Natural killer cell (primary cell): ENCODE results near the gene ADAMTS3. TPM values are rescaled to one million over a fixed set of nuclear protein-coding genes. Genes with fewer than 3 reads are reported as not detected.
A peak's percentile ranks its signal among the peaks of the same experiment; 100 is the strongest.

ENCODE experiments used
- ATAC-seq, 3 donors: fragments of 150-1000 bp in 2 of 3; fragments of 200-7000 bp in 1 of 3; cut with Tn5 transposase; 1 replicate in 1 of 3; 2 replicates in 2 of 3; pipeline ENCODE4 v1.10.0; 2021; ENCODE audit warnings: mild to moderate bottlenecking in 2 of 3, moderate library complexity in 2 of 3
- DNase-seq, 2 donors: peaks; one replicate each; pipeline versions ENCODE4 v3.0.0 to v3.0.0-alpha.2; 2013 to 2021; ENCODE audit warnings: mixed read lengths in 1 of 2
- H3K27ac ChIP-seq: one replicate; pipeline ENCODE4 v1.5.1; 2013; ENCODE audit warnings: mild to moderate bottlenecking, low read length
- H3K27me3 ChIP-seq: one replicate; pipeline ENCODE4 v1.6.1; 2013; ENCODE audit warnings: low read length; ENCODE audit not compliant: control insufficient read depth, insufficient read depth
- H3K36me3 ChIP-seq: one replicate; pipeline ENCODE4 v1.6.1; 2013; ENCODE audit warnings: low read length; ENCODE audit not compliant: control insufficient read depth, insufficient read depth
- H3K4me1 ChIP-seq: one replicate; pipeline ENCODE4 v1.6.1; 2013; ENCODE audit warnings: low read length; ENCODE audit not compliant: control insufficient read depth, insufficient read depth
- H3K4me3 ChIP-seq: one replicate; pipeline ENCODE4 v1.5.1; 2013; ENCODE audit warnings: low read length
- H3K9me3 ChIP-seq: one replicate; pipeline ENCODE4 v1.6.1; 2013; ENCODE audit warnings: low read length; ENCODE audit not compliant: control insufficient read depth, insufficient read depth
- H3K27ac Mint-ChIP-seq, 2 donors: one replicate each; pipeline ENCODE4 v1.8.0; 2022; ENCODE audit warnings: mild to moderate bottlenecking in 2 of 2, mixed read lengths in 2 of 2, moderate library complexity in 1 of 2
- H3K27me3 Mint-ChIP-seq, 2 donors: one replicate each; pipeline ENCODE4 v1.8.0; 2022; ENCODE audit warnings: low read depth in 2 of 2, mixed read lengths in 2 of 2
- H3K36me3 Mint-ChIP-seq: one replicate; pipeline ENCODE4 v1.8.0; 2022; ENCODE audit warnings: mixed read lengths
- H3K4me1 Mint-ChIP-seq, 2 donors: one replicate each; pipeline ENCODE4 v1.8.0; 2022; ENCODE audit warnings: mixed read lengths in 2 of 2
- H3K4me3 Mint-ChIP-seq: one replicate; pipeline ENCODE4 v1.8.0; 2022; ENCODE audit warnings: mild to moderate bottlenecking, moderate library complexity, mixed read lengths
- H3K9me3 Mint-ChIP-seq, 2 donors: one replicate each; pipeline ENCODE4 v1.8.0; 2022; ENCODE audit warnings: mixed read lengths in 2 of 2
- CTCF ChIP-seq: fragments of 200-600 bp; IDR thresholded peaks from one replicate; pipeline ENCODE4 v1.8.0; 2022; ENCODE audit warnings: antibody characterized with exemption
- WGBS: methylation state at CpG from one replicate; pipeline ENCODE4 v1.1.7; 2013; ENCODE audit warnings: missing lambda C conversion rate; ENCODE audit not compliant: insufficient coverage; 5-methylcytosine and 5-hydroxymethylcytosine counted together
- intact Hi-C: fragments of 100-400 bp; cut with micrococcal nuclease; formaldehyde crosslinking; loops from one replicate; pipeline ENCODE4 v1.14.2; 2022
- total RNA-seq, 4 donors: library from RNA; stranded (reverse); fragments of 120-200 nt in 1 of 4; gene quantifications; one replicate each; pipeline versions ENCODE4 v1.2.3 to v1.2.4, GENCODE V29; 2013 to 2022

The ADAMTS3 gene
- total RNA-seq, 3 donors from 2014 or later (not counting 1 experiment from before 2014, with no cell fraction given): 0.30 TPM; not detected in 2

GRCh38 chr4:72468904-72469502 lies 100.0 kb downstream of the ADAMTS3 start:
- Histone ChIP-seq H3K4me3 (no peak overlapping the region), H3K9me3 (no peaks in the 10 kb centered on the region), H3K36me3 (no peaks in the 10 kb centered on the region), H3K4me1 (no peaks in the 10 kb centered on the region), H3K27me3 (no peaks in the 10 kb centered on the region), H3K27ac (no peak overlapping the region)
- Mint-ChIP-seq H3K4me3 (no peak overlapping the region), H3K4me1 (no peaks in the 10 kb centered on the region), H3K27me3 (no peaks in the 10 kb centered on the region), H3K36me3 (no peaks in the 10 kb centered on the region), H3K9me3 (peaks cover 5% of the 10 kb centered on the region in 2 donors), H3K27ac (no peak overlapping the region)
- intact Hi-C loops: no loop called here
- no CpG with 5 or more reads among the region's 1 CpG for WGBS
- ATAC-seq (no peak), DNase-seq (peak in 1 of 2 donors; percentile 7)
- no peak for TF ChIP-seq CTCF

- H3K4me1 ChIP-seq: no peaks in the 10 kb centered on the region
- H3K4me3 ChIP-seq: no peak overlapping the region
- Mint-ChIP-seq H3K27ac (no peak overlapping the region), H3K4me1 (no peaks in the 10 kb centered on the region), H3K4me3 (no peak overlapping the region), H3K27me3 (no peaks in the 10 kb centered on the region), H3K9me3 (peaks cover 2 to 5% of the 10 kb centered on the region in 2 donors), H3K36me3 (no peaks in the 10 kb centered on the region)
- TF ChIP-seq CTCF: no peak
- intact Hi-C loops: no loop called here
- no peaks in the 10 kb centered on the region for H3K9me3 ChIP-seq
- no peak overlapping the region for H3K27ac ChIP-seq
- ATAC-seq: no peak
- no peaks in the 10 kb centered on the region for H3K36me3 ChIP-seq
- DNase-seq: no peak
- no peaks in the 10 kb centered on the region for H3K27me3 ChIP-seq
These were observed 101.4 kb downstream of the ADAMTS3 start for GRCh38 chr4:72467633-72468032.

GRCh38 chr4:72463724-72464123 lies 105.3 kb downstream of the ADAMTS3 start:
- Histone ChIP-seq H3K9me3 (no peaks in the 10 kb centered on the region), H3K4me3 (no peak overlapping the region), H3K27me3 (no peaks in the 10 kb centered on the region), H3K4me1 (no peaks in the 10 kb centered on the region), H3K36me3 (no peaks in the 10 kb centered on the region), H3K27ac (no peak overlapping the region)
- H3K9me3 Mint-ChIP-seq: peaks cover 2 to 5% of the 10 kb centered on the region in 2 donors
- ATAC-seq: no peak
- TF ChIP-seq CTCF: no peak
- 78% methylated on average over 3 of the region's 3 CpGs for WGBS
- no peak overlapping the region for H3K27ac Mint-ChIP-seq
- no peaks in the 10 kb centered on the region for H3K27me3 Mint-ChIP-seq
- H3K36me3 Mint-ChIP-seq: no peaks in the 10 kb centered on the region
- DNase-seq: no peak
- intact Hi-C loops: no loop called here
- H3K4me3 Mint-ChIP-seq: no peak overlapping the region
- no peaks in the 10 kb centered on the region for H3K4me1 Mint-ChIP-seq

- 90% methylated on average over 2 of the region's 3 CpGs for WGBS
- no peaks in the 10 kb centered on the region for H3K36me3 Mint-ChIP-seq
- Histone ChIP-seq H3K4me3 (no peak overlapping the region), H3K27me3 (no peaks in the 10 kb centered on the region), H3K36me3 (no peaks in the 10 kb centered on the region), H3K27ac (no peak overlapping the region), H3K4me1 (no peaks in the 10 kb centered on the region), H3K9me3 (no peaks in the 10 kb centered on the region)
- H3K4me1 Mint-ChIP-seq: no peaks in the 10 kb centered on the region
- ATAC-seq: no peak
- H3K4me3 Mint-ChIP-seq: no peak overlapping the region
- no peak for DNase-seq
- intact Hi-C loops: no loop called here
- no peaks in the 10 kb centered on the region for H3K27me3 Mint-ChIP-seq
- no peak overlapping the region for H3K27ac Mint-ChIP-seq
- TF ChIP-seq CTCF: no peak
- peaks cover 0 to 2% of the 10 kb centered on the region in 2 donors for H3K9me3 Mint-ChIP-seq
These were observed 111.9 kb downstream of the ADAMTS3 start for GRCh38 chr4:72457158-72457557.
